ENCODE measurements around the gene TAX1BP3. TPM values are rescaled to one million over a fixed set of nuclear protein-coding genes. Genes with fewer than 3 reads are reported as not detected.

The TAX1BP3 gene
- polyA plus RNA-seq, 1 of the 3 experiments (the other 2 are of a cell fraction) = 192 TPM

GRCh38 chr17:3672571-3672970 lies 4.2 kb upstream of the TAX1BP3 start:
- H2AFZ ChIP-seq (ENCODE audit: low read depth) = no peak overlapping the region
- TF ChIP-seq FOXM1 (IDR thresholded peaks at IDR 0.05; ENCODE audit: low read depth) (no peak), FOSL2 (IDR thresholded peaks at IDR 0.05; ENCODE audit: borderline replicate concordance, low read depth) (no peak), MXI1 (IDR thresholded peaks at IDR 0.05; ENCODE audit: low read depth, low read length) (no peak), RXRA (IDR thresholded peaks at IDR 0.05; ENCODE audit: borderline replicate concordance, low read depth) (no peak), MEF2A (IDR thresholded peaks at IDR 0.05; ENCODE audit: borderline replicate concordance, low read depth) (no peak), TCF12 (IDR thresholded peaks at IDR 0.05) (no peak), GABPA (IDR thresholded peaks at IDR 0.05; ENCODE audit: low read depth) (no peak), CHD2 (IDR thresholded peaks at IDR 0.05; ENCODE audit: low read length, partially characterized antibody) (no peak)
- H3K36me3 ChIP-seq (replicated peaks in 1 of 2; ENCODE audit: control insufficient read depth in 1 of 2, insufficient read depth in 2 of 2, low read length in 1 of 2) = peaks cover 0 to 10% of the 10 kb centered on the region in 2 experiments
- H3K4me1 ChIP-seq (ENCODE audit: control insufficient read depth in 1 of 2, insufficient read depth in 2 of 2, low read depth in 1 of 2, low read length in 1 of 2) = peaks cover 0 to 6% of the 10 kb centered on the region in 2 experiments; a peak in 1 of 4 replicates
- H4K20me1 ChIP-seq (ENCODE audit: insufficient read depth) = peaks cover 5% of the 10 kb centered on the region; the same call in 1 of the 2 replicates
- no peak for DNase-seq
- H3K9ac ChIP-seq = no peak overlapping the region
- no peak overlapping the region for H3K27ac ChIP-seq (ENCODE audit: low read depth in 2 of 2, low read length in 1 of 2)
- H3K4me3 ChIP-seq (ENCODE audit: low read depth in 2 of 2, low read length in 1 of 2) = no peak overlapping the region
- ChIA-PET POLR2A (no interaction called here), CTCF (no interaction called here)
- no peak overlapping the region for H3K4me2 ChIP-seq
- H3K9me2 ChIP-seq = no peaks in the 10 kb centered on the region
- H3K79me2 ChIP-seq (ENCODE audit: insufficient read depth) = peaks cover 29% of the 10 kb centered on the region
- no peaks in the 10 kb centered on the region for H3K27me3 ChIP-seq (ENCODE audit: insufficient read depth)
- WGBS (ENCODE audit: low lambda C conversion rate) = 92% methylated on average over 4 of the region's 4 CpGs
- no peaks in the 10 kb centered on the region for H3K9me3 ChIP-seq
- peaks cover 6% of the 10 kb centered on the region for H3F3A ChIP-seq (replicated peaks; ENCODE audit: insufficient read depth)

GRCh38 chr17:3669548-3669947 lies 1.2 kb upstream of the TAX1BP3 start:
- Histone ChIP-seq H3K4me3 (ENCODE audit: low read depth in 2 of 2, low read length in 1 of 2) (peak overlapping the region; percentile 91 to 96), H3K4me1 (ENCODE audit: control insufficient read depth in 1 of 2, insufficient read depth in 2 of 2, low read depth in 1 of 2, low read length in 1 of 2) (peaks cover 0 to 20% of the 10 kb centered on the region in 2 experiments; a peak in 1 of 4 replicates), H3K4me2 (peak overlapping the region; percentile 74), H2AFZ (ENCODE audit: low read depth) (no peak overlapping the region), H3K79me2 (ENCODE audit: insufficient read depth) (peaks cover 59% of the 10 kb centered on the region), H3K9me2 (no peaks in the 10 kb centered on the region), H4K20me1 (ENCODE audit: insufficient read depth) (peaks cover 29% of the 10 kb centered on the region), H3K9me3 (no peaks in the 10 kb centered on the region), H3K9ac (peak overlapping the region; percentile 100), H3K36me3 (replicated peaks in 1 of 2; ENCODE audit: control insufficient read depth in 1 of 2, insufficient read depth in 2 of 2, low read length in 1 of 2) (peaks cover 8 to 17% of the 10 kb centered on the region in 2 experiments), H3K27ac (ENCODE audit: low read depth in 2 of 2, low read length in 1 of 2) (peak overlapping the region in 1 of 2 experiments; percentile 98; a peak in 1 of 4 replicates), H3F3A (replicated peaks; ENCODE audit: insufficient read depth) (peaks cover 9% of the 10 kb centered on the region), H3K27me3 (ENCODE audit: insufficient read depth) (no peaks in the 10 kb centered on the region)
- ChIA-PET CTCF (interaction anchor here (3.1 kb wide), 1 partner anchor 14 kb away, joined by 14 read pairs; no protein-coding TSS in a partner anchor), POLR2A (no interaction called here)
- TF ChIP-seq POLR2AphosphoS5 (IDR thresholded peaks at IDR 0.05; ENCODE audit: low read depth, low read length) (no peak), TEAD4 (IDR thresholded peaks at IDR 0.05; ENCODE audit: borderline replicate concordance, insufficient read depth) (no peak)
- DNase-seq = no peak
- 49% methylated on average over 12 of the region's 12 CpGs for WGBS (ENCODE audit: low lambda C conversion rate)

GRCh38 chr17:3669085-3669347 lies 638 bp upstream of the TAX1BP3 start:
- no peaks in the 10 kb centered on the region for H3K27me3 ChIP-seq (ENCODE audit: insufficient read depth)
- no peaks in the 10 kb centered on the region for H3K9me3 ChIP-seq
- peaks cover 34% of the 10 kb centered on the region for H4K20me1 ChIP-seq (ENCODE audit: insufficient read depth)
- peaks cover 62% of the 10 kb centered on the region for H3K79me2 ChIP-seq (ENCODE audit: insufficient read depth)
- H3K9ac ChIP-seq = peak overlapping the region; percentile 100
- ChIA-PET POLR2A (no interaction called here), CTCF (interaction anchor here (3.1 kb wide), 1 partner anchor 14 kb away, joined by 14 read pairs; no protein-coding TSS in a partner anchor)
- 0 out of 2 replicates have a peak, but pooled peaks have one; percentile 0 for TF ChIP-seq NFIC (IDR thresholded peaks at IDR 0.05; ENCODE audit: borderline replicate concordance)
- TF ChIP-seq IRF3 (IDR thresholded peaks at IDR 0.05; ENCODE audit: low read depth, low read length) = no peak
- 5% methylated on average over 4 of the region's 32 CpGs for WGBS (ENCODE audit: low lambda C conversion rate)
- no peak for DNase-seq
- H3F3A ChIP-seq (replicated peaks; ENCODE audit: insufficient read depth) = peaks cover 13% of the 10 kb centered on the region
- no peaks in the 10 kb centered on the region for H3K9me2 ChIP-seq
- H3K4me2 ChIP-seq = peak overlapping the region; percentile 74
- peaks cover 14 to 17% of the 10 kb centered on the region in 2 experiments for H3K36me3 ChIP-seq (replicated peaks in 1 of 2; ENCODE audit: control insufficient read depth in 1 of 2, insufficient read depth in 2 of 2, low read length in 1 of 2)
- peak overlapping the region; percentile 79; the same call in 1 of the 2 replicates for H2AFZ ChIP-seq (ENCODE audit: low read depth)
- peaks cover 0 to 20% of the 10 kb centered on the region in 2 experiments; a peak in 1 of 4 replicates for H3K4me1 ChIP-seq (ENCODE audit: control insufficient read depth in 1 of 2, insufficient read depth in 2 of 2, low read depth in 1 of 2, low read length in 1 of 2)
- H3K27ac ChIP-seq (ENCODE audit: low read depth in 2 of 2, low read length in 1 of 2) = peak overlapping the region; percentile 80 to 98
- peak overlapping the region; percentile 91 to 96 for H3K4me3 ChIP-seq (ENCODE audit: low read depth in 2 of 2, low read length in 1 of 2)
